Renal cortical epithelial cell (primary cell): ENCODE data around the gene USP53. TPM values are rescaled to one million over a fixed set of nuclear protein-coding genes. Genes with fewer than 3 reads are reported as not detected.
"Not testable (repeated sequence)": the region's sequence is repeated elsewhere in the genome, so short reads cannot be mapped to it uniquely, and the experiment has no call there.

Source experiments
- DNase-seq: peaks from one replicate; pipeline ENCODE4 v3.0.0-alpha.2; 2011; ENCODE audit warnings: low read depth
- total RNA-seq: library from RNA; depleted of rRNA; stranded (reverse); fragments of >200 nt; gene quantifications from 2 replicates; pipeline ENCODE4 v1.2.3, GENCODE V29; 2014

The USP53 gene
- 36.8 and 47.2 TPM in 2 replicates for total RNA-seq

DNA sequence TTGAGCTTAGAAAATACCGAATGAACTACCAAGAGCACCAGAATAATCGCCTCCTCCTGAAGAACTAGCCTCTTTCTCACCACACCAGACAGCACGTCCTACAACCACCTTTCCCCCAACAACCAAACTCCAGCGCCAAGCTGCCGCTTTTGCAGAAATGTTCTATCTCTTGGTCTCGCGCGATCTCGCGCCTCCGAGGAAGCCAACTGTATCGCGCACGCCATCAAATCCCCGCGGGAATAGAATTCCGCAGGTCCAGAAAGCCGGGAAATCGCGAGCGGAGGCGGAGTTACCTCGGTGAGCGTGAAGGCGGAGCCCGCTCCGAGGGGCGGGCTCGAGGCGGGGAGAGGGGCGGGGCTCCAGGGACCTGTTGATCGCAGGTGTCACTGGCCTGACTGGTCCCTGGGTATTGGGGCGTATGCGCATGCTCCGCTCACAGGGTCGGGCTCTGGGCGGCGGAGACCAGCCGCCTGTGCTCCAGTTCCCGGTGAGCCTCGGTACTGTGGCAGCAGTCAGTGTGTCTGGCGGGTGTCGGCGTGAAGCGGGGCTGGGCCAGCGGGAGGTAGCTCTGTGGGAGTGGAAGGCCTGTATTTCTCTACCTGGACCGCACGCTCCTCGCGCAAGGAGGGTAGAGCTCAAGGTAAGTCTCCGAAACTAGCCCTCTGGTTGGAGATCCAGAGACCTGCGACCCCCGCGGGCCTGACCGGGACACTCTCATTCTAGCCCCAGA is at the start of gene USP53:
Gene USP53 (plus strand): TSS at position 480 of the 730 bp plus-strand sequence. CDS start 27,047 bp downstream, outside the sequence.
- DNase-seq, result peak; percentile 95

DNA sequence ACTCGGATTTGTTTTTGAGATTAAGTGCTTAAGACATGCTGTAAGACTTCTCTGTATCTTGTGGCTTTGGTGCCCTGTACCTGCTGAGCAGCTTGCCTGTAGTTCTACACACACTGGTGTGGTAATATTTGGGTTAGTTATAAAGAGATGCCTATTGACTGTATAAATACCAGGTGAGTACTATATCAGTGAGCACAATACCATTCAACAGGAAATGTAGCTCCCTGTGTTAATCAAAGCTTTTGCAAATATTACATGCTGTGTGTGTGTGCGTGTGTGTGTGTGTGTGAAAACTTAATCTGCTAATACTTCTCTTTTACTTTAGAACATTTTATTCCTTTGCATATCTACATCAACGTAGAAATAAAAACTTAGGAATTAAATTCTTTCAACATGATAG is 46.7 kb upstream of the USP53 start:
- no peak for DNase-seq

DNA sequence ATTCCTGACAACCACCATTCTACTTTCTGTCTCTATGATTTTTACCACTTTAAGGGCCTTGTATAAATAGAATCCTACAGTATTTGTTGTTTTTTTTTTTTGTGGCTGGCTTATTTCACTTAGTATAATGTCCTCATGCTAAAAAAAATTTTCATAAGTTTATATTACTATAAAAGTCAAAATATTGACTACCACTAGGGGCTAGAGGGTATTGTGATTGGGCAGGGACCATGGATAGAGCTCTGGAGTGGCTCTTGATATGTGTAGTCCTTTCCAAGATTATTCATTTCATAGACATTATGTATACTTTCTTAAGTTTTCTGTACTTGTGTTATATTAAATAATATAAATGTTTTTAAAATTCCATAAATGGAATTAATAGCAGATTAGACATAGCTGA is 42.3 kb upstream of the USP53 start:
- DNase-seq, result no peak

DNA sequence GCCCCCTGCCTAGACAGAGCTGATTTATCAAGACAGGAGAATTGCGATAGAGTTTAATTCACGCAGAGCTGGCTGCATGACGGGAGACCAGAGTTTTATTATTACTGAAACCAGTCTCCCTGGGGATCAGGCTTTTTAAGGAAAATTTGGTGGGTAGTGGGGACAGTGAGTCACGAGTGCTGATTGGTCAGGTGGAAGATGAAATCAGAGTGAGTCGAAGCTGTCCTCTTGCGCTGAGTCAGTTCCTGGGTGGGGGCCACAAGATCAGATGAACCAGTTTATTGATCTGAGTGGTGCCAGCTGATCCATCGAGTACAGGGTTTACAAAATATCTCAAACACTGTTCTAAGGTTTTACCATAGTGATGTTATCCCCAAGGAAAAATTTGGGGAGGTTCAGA is 40.3 kb upstream of the USP53 start:
- no peak for DNase-seq

DNA sequence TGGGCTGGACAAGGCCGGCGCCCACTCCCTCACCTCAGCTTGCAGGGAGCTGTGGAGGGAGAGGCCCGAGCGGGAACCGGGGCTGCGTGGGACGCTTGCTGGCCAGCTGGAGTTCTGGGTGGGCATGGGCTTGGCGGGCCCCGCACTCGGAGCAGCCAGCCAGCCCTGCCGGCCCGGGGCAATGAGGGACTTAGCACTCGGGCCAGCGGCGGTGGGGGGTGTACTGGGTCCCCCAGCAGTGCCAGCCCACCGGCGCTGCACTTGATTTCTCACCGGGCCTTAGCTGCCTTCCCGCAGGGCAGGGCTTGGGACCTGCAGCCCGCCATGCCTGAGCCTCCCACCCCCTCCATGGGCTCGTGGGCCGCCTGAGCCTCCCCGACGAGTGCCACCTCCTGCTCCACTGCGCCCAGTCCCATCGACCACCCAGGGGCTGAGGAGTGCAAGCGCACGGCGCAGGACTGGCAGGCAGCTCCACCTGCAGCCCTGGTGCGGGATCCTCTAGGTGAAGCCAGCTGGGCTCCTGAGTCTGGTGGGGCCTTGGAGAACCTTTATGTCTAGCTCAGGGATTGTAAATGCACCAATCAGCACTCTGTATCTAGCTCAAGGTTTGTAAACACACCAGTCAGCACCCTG is 38.7 kb upstream of the USP53 start:
- DNase-seq, result not testable (repeated sequence)

DNA sequence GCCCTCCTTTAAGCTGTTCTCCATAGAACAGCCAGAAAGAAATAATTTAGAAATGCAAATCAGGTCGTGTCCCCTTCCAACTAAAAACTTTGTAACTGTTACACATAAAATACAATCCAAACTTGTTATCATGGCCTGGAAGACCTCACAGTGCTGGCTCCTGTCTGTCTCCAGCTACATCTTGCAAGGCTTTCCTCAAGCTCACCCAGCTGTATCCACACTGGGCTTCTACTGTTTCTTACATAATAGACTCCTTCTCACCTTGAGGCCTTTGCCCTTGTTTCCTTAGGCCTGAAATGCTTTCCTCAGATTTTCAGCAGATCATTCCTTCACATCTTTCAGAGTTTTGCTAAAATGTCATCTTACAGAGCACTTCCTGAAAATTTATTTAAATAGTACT is 33.5 kb upstream of the USP53 start:
- peak; percentile 5 for DNase-seq

DNA sequence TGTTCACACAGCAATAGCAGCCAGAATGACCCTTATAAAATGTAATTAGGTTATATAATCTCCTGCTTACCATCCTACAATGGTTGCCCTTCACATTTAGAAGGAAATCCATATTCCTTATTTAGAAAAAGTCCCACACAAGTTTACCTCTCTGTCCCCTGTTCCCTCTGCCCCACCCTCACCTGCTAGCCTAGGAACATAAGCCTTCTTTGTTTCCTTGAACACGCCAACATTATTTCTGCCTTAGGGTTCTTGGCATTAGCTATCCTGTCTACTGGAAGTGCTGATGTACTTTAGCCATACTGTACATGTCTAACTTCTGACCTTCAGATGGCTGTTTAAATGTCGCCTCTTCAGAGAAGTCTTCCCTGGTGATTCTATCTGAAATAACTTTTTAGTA is 28.4 kb upstream of the USP53 start:
- DNase-seq, result no peak

DNA sequence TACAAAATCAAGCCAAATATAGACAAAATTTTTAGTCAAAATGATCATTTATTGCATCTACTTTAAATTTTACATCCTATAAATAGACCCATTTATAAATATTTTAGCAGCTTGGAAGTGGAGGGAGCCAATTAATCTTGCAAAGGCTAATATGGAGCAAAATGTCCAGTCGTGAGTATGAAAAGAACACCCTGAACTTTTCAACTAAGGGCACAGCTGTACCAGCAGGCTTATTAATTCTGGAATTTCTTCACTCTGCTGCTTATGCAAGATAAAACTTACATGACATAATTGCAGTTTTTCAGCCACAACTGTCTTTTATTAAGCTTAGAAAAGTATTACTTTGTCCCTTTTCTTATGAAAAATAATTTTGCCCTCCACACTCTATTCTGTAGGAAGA is 22.9 kb upstream of the USP53 start:
- peak; percentile 33 for DNase-seq

DNA sequence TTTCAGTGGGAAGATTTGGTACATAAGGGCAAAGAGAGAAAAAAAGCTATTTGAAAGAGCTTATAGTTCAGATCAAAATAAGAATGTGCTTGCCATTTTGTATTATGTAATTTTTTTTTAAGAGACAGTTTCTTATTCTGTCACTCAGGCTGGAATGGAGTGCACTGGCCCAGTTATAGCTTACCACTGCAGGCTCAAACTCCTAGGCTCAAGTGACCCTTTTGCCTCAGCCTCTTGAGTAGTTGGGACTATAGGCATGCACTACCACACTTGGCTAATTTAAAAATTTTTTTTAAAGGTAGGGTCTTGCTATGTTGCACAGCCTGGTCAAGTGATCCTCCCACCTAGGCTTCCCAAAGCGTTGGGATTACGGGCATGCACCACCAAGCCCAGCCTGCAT is 22.2 kb upstream of the USP53 start:
- no peak for DNase-seq

DNA sequence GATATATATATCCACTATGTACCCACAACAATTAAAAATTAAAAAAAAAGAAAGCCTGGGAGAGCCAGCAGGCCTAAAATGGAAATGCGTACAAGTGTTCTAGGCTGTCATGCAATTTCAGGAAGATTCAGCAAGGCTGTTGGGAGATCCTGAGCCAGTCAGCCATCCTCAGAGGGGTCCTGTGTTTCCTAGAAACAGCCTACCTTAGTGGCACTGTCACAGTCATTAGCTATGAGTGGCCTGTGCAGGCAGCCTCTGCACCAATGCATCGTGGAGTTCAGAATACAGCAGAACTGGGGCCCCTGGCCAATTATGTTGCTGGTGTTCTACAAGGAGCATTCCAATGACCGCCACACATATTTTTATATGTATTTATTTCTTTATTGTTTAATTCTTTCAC is 21.0 kb upstream of the USP53 start:
- DNase-seq, result no peak

DNA sequence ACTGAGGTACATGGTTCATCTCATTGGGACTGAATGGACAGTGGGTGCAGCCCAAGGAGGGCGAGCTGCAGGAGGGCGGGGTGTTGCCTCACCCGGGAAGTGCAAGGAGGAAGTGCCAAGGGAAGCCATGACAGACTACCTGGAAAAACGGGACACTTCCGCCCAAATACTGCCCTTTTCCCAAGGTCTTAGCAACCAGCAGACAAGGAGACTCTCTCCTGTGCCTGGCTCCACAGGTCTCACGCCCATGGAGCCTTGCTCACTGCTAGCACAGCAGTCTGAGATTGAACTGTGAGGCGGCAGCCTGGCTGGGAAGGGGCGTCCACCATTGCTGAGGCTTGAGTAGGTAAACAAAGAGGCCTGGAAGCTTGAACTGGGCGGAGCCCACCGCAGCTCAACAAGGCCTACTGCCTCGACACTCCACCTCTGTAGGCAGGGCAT is 14.7 kb upstream of the USP53 start:
- no peak for DNase-seq

DNA sequence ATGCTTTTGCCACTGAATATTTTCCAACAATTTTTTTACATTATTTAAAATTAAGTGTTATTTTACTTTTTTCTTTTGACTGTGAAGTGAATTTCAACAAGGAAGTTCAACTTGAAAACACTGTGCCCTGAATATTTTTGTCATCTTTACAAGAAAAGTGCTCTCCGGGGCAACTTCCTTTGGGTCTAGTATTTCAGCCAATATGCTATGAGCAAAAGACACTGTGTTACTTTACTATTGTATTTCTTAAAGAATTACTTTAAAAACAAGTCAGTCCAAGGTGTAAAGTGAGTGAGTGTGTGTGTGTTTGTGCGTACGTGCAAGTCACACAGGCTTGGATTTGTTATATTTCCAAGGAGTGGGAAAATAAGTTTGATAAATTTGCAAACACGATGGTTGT is 7.6 kb upstream of the USP53 start:
- no peak for DNase-seq

DNA sequence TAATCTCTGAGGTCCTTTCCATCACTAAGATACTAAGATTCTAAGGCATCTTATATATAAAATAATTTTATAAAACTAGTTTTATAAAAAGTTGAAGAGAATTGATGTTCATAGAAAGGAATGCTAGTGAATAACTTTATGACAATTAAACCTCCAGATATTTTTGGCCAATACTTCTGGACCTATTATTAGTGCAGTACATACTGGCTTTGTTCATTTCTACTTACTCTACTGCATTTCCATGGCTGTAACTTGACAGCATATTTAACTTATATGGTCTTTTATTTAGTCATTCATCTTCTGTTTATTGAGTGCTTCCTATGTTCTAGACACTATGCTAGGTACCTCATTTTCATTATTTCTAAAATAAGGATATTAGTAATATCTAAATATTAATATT is 6.8 kb upstream of the USP53 start:
- no peak for DNase-seq

DNA sequence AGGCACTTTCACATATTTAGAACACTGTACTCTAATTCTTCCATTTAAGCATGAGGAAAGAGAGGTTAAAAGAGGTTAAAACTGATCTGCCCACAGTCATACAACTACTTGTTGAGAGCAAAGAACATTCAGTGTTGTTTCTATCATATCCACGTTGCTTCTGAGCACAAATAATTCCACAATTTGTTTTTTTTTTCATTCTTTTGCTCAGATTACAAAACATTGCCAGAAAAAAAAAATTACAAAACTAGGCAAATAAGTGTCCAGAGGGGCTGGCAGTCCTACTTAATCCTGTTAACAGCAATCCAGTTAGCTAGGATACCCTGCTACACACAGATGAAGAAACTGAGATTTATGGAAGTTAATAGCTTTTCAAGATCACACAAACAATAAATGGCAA is 6.3 kb upstream of the USP53 start:
- DNase-seq, result no peak

DNA sequence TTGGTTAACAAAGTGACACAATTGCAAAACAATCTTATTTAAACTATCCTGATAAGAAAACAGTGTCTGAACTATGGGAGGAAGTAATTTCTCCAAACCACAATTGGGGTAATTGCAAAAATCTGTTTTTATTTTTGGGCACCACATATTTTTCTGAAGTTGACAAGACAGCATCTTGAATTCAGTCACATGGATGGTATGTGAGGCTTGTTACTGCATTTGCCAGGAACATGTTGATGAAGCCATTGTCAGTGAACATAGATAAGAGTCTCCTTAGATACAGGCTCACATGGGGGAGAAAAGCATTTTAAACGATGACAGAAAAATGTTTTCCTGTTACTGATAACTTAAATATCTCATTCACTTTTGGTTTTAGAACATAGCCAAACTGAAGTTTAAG is 5.5 kb upstream of the USP53 start:
- DNase-seq, result no peak

DNA sequence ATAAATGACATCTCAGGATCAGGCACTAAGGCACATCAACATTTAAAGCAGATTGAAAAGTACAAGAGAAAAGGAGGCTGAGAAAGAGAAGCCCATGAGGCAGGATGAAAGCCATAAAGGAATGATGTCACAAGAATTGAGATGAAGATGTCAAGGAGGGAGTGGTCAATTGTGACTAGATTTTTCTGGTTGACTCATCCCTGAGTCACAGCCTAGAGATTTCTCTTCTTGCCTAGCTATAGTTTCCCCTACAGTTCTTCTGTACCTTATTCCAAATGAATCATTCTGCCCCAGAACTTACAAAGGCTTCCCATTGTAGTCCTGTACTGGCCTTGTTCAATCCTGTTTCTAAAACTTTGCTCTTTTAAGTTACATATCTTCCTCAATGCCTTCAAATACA is 3.4 kb upstream of the USP53 start:
- peak; percentile 92 for DNase-seq

DNA sequence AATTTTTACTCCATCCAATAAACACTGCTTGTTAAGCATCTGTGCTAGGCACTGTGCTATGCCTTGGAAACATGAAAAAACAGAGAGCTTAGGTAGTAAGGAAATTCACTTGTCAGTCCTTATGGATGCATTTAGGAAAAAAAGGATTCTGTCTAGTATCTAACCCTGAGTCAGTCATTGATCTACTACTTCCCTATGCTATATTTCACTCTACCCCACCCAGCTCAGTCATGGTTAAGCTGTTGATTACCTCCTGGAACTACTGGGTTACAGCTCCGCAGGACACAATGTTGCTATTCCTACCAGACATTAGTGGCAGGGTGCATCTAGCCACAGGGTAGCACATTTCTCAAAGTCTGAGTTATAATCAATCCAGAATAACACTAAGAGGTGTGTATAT is 2.9 kb upstream of the USP53 start:
- no peak for DNase-seq

DNA sequence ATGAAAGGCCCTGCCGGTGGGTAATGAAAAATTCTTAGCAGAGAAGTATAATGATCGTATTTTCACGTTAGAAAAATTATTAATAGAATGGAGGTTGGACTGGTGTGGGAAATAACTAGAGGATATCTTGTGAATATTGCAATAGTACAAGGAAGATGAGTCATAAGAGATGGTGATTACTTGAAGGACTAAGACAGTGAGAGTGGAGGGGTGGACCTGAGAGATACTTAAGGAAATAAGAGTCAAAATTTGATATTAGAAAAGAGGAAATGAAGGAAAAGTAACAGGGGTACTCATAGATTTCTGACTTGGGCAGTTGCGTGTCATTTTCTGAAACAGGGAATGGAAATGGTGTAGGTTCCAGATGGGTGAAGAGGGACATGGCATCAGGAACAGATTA is 1.7 kb upstream of the USP53 start:
- DNase-seq, result peak; percentile 39

DNA sequence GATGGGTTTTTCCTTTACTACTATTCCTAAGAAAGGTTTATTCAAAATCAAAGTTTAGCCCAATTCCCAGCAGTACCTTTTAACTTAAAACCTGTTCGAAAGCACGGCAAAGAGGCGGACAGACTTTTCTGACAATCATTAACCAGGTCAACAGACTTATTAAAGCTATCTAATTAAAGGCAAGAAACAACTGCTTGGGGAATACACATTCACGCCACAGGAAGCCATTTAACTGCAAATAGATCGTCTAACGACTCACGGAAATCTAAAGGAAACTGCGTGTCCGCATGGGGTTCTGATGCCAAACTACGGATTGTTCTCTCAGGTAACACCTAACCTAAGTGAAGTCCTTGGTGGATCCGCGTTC is 663 bp upstream of the USP53 start:
- peak; percentile 83 for DNase-seq

DNA sequence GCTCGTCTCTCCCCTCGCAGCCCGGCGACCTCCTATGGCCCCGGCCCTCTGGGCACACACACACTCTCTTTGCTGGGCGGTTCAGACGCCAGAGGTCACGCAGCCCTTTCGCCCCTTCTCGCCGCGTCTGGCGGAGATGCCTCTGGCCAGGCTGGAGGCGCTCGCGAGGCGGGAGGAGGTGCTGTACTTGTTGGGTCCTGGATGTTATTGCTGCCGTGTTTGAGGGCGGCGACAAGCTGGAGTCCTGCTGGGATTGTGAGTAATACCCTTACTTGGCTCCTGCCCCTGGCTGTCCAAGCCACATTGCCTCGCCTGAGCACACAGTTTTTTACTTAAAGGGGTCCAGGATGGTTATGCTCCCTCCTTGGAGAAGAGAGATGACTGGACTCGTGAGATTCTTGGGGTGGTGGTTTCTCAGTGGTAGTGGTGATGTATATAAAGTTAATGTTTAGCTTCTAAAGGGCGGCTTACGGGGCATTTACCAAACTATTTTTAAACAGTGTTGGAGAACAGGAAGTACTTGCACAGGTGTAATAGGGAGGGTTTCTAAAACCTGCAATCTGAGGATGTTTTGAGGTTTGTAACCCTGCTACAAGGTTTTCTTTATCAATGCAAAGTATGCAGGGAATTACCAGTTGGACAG is 572 bp downstream of the USP53 start:
- DNase-seq, result peak; percentile 92

DNA sequence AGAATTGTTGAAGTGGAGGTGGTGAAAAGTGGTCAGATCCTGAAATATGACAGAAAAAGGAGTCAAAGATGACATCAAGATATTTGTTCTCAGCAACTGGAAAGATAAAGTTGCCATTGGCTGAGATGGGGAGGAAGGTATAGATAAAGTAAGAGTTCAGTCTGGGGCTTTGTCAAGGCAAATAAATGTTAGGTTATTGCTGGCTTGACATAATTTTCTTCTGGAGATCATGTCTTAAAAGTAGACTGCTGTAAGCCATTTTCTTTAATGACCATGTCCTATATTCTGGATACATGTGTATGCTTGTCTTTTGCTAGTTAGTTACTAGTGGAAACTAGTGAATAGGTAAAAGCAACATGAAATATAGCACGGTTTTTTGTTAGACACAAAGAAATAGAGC is 5.6 kb downstream of the USP53 start:
- no peak for DNase-seq

DNA sequence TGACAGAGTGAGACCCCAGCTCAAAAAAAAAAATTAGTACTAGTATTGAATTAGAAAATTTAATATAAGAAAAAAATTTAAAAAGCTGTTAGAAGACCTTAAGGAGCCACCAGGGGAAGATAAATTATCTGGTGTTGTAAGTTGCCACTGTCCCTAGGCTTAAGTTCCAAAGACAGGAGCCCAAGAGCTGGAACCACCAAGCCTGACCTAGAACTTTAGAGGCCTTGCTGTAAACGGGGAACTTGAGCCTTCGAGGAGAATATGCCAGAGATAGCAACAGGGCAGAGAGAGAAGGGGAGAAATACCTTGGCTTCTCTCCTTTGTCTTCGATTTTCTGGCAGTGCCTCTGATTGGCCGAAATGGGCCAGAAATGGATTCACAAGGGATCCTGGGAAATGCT is 8.9 kb downstream of the USP53 start:
- DNase-seq, result no peak

DNA sequence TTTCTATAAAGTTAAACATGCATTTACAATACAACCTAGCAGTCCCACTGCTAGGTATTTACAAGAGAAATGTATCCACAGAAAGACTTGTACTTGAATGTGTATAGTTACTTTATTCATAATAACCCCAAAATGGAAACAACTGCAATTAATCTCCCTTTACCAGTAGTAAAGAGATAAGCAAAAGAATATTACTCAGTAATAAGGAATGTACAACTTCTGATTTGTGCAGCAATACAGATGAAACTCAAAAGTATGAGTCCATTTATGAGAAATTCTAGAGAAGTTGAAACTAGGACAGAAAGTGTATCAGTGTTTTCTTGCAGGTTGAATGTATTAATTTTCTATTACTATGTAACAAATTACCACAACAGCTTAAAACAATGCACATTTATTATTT is 15.2 kb downstream of the USP53 start:
- no peak for DNase-seq
